WTC11 (cell line): ENCODE results near the gene MKI67. TPM values are rescaled to one million over a fixed set of nuclear protein-coding genes. Genes with fewer than 3 reads are reported as not detected.

Experiments used
- ATAC-seq: fragments of 200-7000 bp; cut with Tn5 transposase; 2 replicates; pipeline ENCODE4 v1.10.0; 2021; ENCODE audit warnings: mild to moderate bottlenecking, moderate library complexity
- CTCF ChIA-PET: fragments of 300-600 bp; sonication (Branson Sonifier 250); formaldehyde crosslinking; loops from one replicate; lab custom pipeline; 2021; ENCODE audit warnings: antibody characterized with exemption; lab: Charles Lee
- POLR2A ChIA-PET: fragments of 350-600 bp; sonication (Branson Sonifier 250); formaldehyde crosslinking; loops from one replicate; lab custom pipeline; 2021; ENCODE audit warnings: antibody characterized with exemption; lab: Charles Lee
- DNase-seq: peaks from one replicate; pipeline ENCODE4 v3.0.0; 2021; ENCODE audit warnings: low spot score
- H3K27ac Mint-ChIP-seq: 2 replicates; pipeline ENCODE4 v1.8.0; 2021; ENCODE audit warnings: mixed read lengths
- H3K27me3 Mint-ChIP-seq: 2 replicates; pipeline ENCODE4 v1.8.0; 2021; ENCODE audit warnings: low read depth, mild to moderate bottlenecking, moderate library complexity, mixed read lengths
- H3K36me3 Mint-ChIP-seq: 2 replicates; pipeline ENCODE4 v1.8.0; 2021; ENCODE audit warnings: mixed read lengths
- H3K4me1 Mint-ChIP-seq: 2 replicates; pipeline ENCODE4 v1.8.0; 2022; ENCODE audit warnings: mixed read lengths
- H3K4me3 Mint-ChIP-seq: 2 replicates; pipeline ENCODE4 v1.8.0; 2021; ENCODE audit warnings: mild to moderate bottlenecking, moderate library complexity, mixed read lengths
- H3K9me3 Mint-ChIP-seq: 2 replicates; pipeline ENCODE4 v1.8.0; 2021; ENCODE audit warnings: mixed read lengths
- ATF1 ChIP-seq: sonication (generic); formaldehyde crosslinking; IDR thresholded peaks from 2 replicates; pipeline ENCODE4 v1.8.1; 2023; ENCODE audit warnings: mild to moderate bottlenecking, moderate library complexity, missing genetic modification reagents
- CBFB ChIP-seq: sonication (generic); formaldehyde crosslinking; IDR thresholded peaks from 2 replicates; pipeline ENCODE4 v1.8.1; 2022; ENCODE audit warnings: mild to moderate bottlenecking, low read depth, missing genetic modification reagents
- EMX1 ChIP-seq: fragments of 250-450 bp; sonication (Bioruptor Pico); IDR thresholded peaks from 2 replicates; pipeline ENCODE4 v1.8.0; 2021; ENCODE audit warnings: mild to moderate bottlenecking
- ERG ChIP-seq: fragments of 250-450 bp; sonication (Bioruptor Pico); IDR thresholded peaks from 2 replicates; pipeline ENCODE4 v1.8.0; 2021; ENCODE audit warnings: mild to moderate bottlenecking
- GABPB1 ChIP-seq: sonication (generic); formaldehyde crosslinking; IDR thresholded peaks from 2 replicates; pipeline ENCODE4 v1.8.1; 2023; ENCODE audit warnings: mild to moderate bottlenecking, missing genetic modification reagents
- KAT7 ChIP-seq: sonication (generic); formaldehyde crosslinking; IDR thresholded peaks from 2 replicates; pipeline ENCODE4 v1.8.1; 2023; ENCODE audit warnings: missing genetic modification reagents, mild to moderate bottlenecking, borderline replicate concordance
- MYBL2 ChIP-seq: sonication (generic); formaldehyde crosslinking; IDR thresholded peaks from 2 replicates; pipeline ENCODE4 v1.8.1; 2023; ENCODE audit warnings: mild to moderate bottlenecking, moderate library complexity, missing genetic modification reagents
- NFE2L1 ChIP-seq: sonication (generic); formaldehyde crosslinking; IDR thresholded peaks from 2 replicates; pipeline ENCODE4 v1.8.1; 2023; ENCODE audit warnings: missing genetic modification reagents
- NR3C1 ChIP-seq: sonication (generic); formaldehyde crosslinking; conservative IDR thresholded peaks from 2 replicates; pipeline ENCODE4 v1.8.1; 2023; ENCODE audit warnings: low read depth, mild to moderate bottlenecking, missing genetic modification reagents
- OVOL2 ChIP-seq: fragments of 250-450 bp; sonication (Bioruptor Pico); IDR thresholded peaks from 2 replicates; pipeline ENCODE4 v1.9.0; 2021; ENCODE audit warnings: mild to moderate bottlenecking, borderline replicate concordance
- PRRX2 ChIP-seq: fragments of 250-450 bp; sonication (Bioruptor Pico); IDR thresholded peaks from 2 replicates; pipeline ENCODE4 v1.8.0; 2021; ENCODE audit warnings: mild to moderate bottlenecking
- RELA ChIP-seq: sonication (generic); formaldehyde crosslinking; IDR thresholded peaks from 2 replicates; pipeline ENCODE4 v1.8.1; 2022; ENCODE audit warnings: missing genetic modification reagents, mild to moderate bottlenecking, borderline replicate concordance
- SOX15 ChIP-seq: fragments of 250-450 bp; sonication (Bioruptor Pico); IDR thresholded peaks from 2 replicates; pipeline ENCODE4 v1.9.0; 2021; ENCODE audit warnings: mild to moderate bottlenecking
- USF2 ChIP-seq: sonication (generic); formaldehyde crosslinking; IDR thresholded peaks from 2 replicates; pipeline ENCODE4 v1.8.1; 2023; ENCODE audit warnings: mild to moderate bottlenecking, missing genetic modification reagents, moderate library complexity
- ZBTB21 ChIP-seq: sonication (generic); formaldehyde crosslinking; IDR thresholded peaks from 2 replicates; pipeline ENCODE4 v1.8.1; 2023; ENCODE audit warnings: mild to moderate bottlenecking, missing genetic modification reagents, borderline replicate concordance
- ZBTB43 ChIP-seq: sonication (generic); formaldehyde crosslinking; IDR thresholded peaks from 2 replicates; pipeline ENCODE4 v1.8.1; 2023; ENCODE audit warnings: mild to moderate bottlenecking, missing genetic modification reagents
- ZMAT4 ChIP-seq: fragments of 250-450 bp; sonication (Bioruptor Pico); IDR thresholded peaks from 2 replicates; pipeline ENCODE4 v1.9.0; 2021; ENCODE audit warnings: mild to moderate bottlenecking
- ZNF396 ChIP-seq: fragments of 250-450 bp; sonication (Bioruptor Pico); IDR thresholded peaks from 2 replicates; pipeline ENCODE4 v1.8.0; 2021; ENCODE audit warnings: mild to moderate bottlenecking, moderate library complexity, borderline replicate concordance
- ZNF416 ChIP-seq: fragments of 250-450 bp; sonication (Bioruptor Pico); IDR thresholded peaks from 2 replicates; pipeline ENCODE4 v1.9.0; 2021; ENCODE audit warnings: mild to moderate bottlenecking, inconsistent platforms
- ZNF423 ChIP-seq: fragments of 250-450 bp; sonication (Bioruptor Pico); IDR thresholded peaks from 2 replicates; pipeline ENCODE4 v2.1.2; 2022; ENCODE audit warnings: mild to moderate bottlenecking, moderate library complexity
- ZNF512 ChIP-seq: sonication (generic); formaldehyde crosslinking; IDR thresholded peaks from 2 replicates; pipeline ENCODE4 v1.8.1; 2022; ENCODE audit warnings: missing genetic modification reagents, borderline replicate concordance
- ZNF671 ChIP-seq: fragments of 250-450 bp; sonication (Bioruptor Pico); IDR thresholded peaks from 2 replicates; pipeline ENCODE4 v1.8.0; 2021; ENCODE audit warnings: mild to moderate bottlenecking
- total RNA-seq: library from RNA; stranded (reverse); gene quantifications from 3 replicates; pipeline ENCODE4 v1.2.3, GENCODE V29; 2021

The MKI67 gene
- total RNA-seq, 1 experiment from 2014 or later = 118 TPM

GRCh38 chr10:128083191-128083895 is 42.9 kb downstream of the MKI67 start:
- Mint-ChIP-seq H3K27me3 (no peaks in the 10 kb centered on the region), H3K9me3 (no peaks in the 10 kb centered on the region), H3K36me3 (no peaks in the 10 kb centered on the region), H3K27ac (no peak overlapping the region), H3K4me1 (peaks cover 43% of the 10 kb centered on the region), H3K4me3 (no peak overlapping the region)
- no peak for DNase-seq
- TF ChIP-seq OVOL2 (CRISPR knock-in tag) (no peak), CBFB (CRISPR knock-in tag) (no peak), ZBTB21 (CRISPR knock-in tag) (no peak), NR3C1 (CRISPR knock-in tag) (no peak), ZNF396 (CRISPR knock-in tag) (no peak), ZNF512 (CRISPR knock-in tag) (no peak), ZBTB43 (CRISPR knock-in tag) (no peak), ZNF416 (CRISPR knock-in tag) (no peak), MYBL2 (CRISPR knock-in tag) (no peak), GABPB1 (no peak), KAT7 (CRISPR knock-in tag) (no peak), ZNF671 (CRISPR knock-in tag) (no peak), EMX1 (CRISPR knock-in tag) (no peak), ZNF423 (no peak), PRRX2 (no peak), ATF1 (CRISPR knock-in tag) (no peak), USF2 (CRISPR knock-in tag) (no peak), NFE2L1 (CRISPR knock-in tag) (no peak), ZMAT4 (CRISPR knock-in tag) (no peak)
- ChIA-PET CTCF (interaction anchor here (0.7 to 3.1 kb wide), 5 partner anchors 9 to 367 kb away, joined by 3 to 15 read pairs (median 4); no protein-coding TSS in a partner anchor), POLR2A (no interaction called here)
- no peak for ATAC-seq

GRCh38 chr10:128081720-128082119 is 44.5 kb downstream of the MKI67 start:
- ChIA-PET POLR2A (no interaction called here), CTCF (interaction anchor here (1.5 to 4.6 kb wide), 3 partner anchors 11 to 46 kb away, joined by 5 to 77 read pairs (median 15); no protein-coding TSS in a partner anchor)
- ATAC-seq (no peak), DNase-seq (no peak)
- Mint-ChIP-seq H3K27ac (no peak overlapping the region), H3K36me3 (no peaks in the 10 kb centered on the region), H3K4me3 (no peak overlapping the region), H3K9me3 (no peaks in the 10 kb centered on the region), H3K27me3 (no peaks in the 10 kb centered on the region), H3K4me1 (peaks cover 35% of the 10 kb centered on the region)
- TF ChIP-seq ERG (CRISPR knock-in tag) = no peak
- no peak for TF ChIP-seq SOX15
- TF ChIP-seq USF2 (CRISPR knock-in tag) = no peak
- no peak for TF ChIP-seq RELA (CRISPR knock-in tag)
